Stimulated activated naive CD4-positive, alpha-beta T cell treated with Interleukin-2 at 50 U/mL for 16 hours (primary cell): ENCODE results near the gene VCAM1.
"Not testable (repeated sequence)": the region's sequence is repeated elsewhere in the genome, so short reads cannot be mapped to it uniquely, and the experiment has no call there.

Experiments
- DNase-seq: peaks from one replicate; lab custom pipeline; 2025; lab: John Stamatoyannopoulos, UW

Gene VCAM1

DNA sequence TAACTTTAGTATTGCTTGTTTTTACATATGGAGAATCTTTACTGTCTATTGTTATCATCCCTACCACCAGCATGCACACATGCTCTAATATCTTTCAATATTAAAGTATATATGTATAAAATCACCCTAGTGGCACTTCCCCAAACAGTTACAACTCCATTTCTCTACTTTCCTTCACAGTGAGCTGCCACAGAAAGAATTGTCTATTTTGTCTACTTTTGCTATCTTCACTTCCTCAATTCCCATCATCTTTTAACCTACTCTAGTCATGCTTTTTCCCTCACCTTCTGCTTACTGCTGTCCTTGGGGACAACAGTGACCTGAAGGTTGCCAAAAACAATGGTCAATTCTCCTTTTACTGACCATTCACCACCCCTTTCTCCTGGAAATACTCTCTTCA, 59.2 kb downstream of the VCAM1 start:
- no peak for DNase-seq

DNA sequence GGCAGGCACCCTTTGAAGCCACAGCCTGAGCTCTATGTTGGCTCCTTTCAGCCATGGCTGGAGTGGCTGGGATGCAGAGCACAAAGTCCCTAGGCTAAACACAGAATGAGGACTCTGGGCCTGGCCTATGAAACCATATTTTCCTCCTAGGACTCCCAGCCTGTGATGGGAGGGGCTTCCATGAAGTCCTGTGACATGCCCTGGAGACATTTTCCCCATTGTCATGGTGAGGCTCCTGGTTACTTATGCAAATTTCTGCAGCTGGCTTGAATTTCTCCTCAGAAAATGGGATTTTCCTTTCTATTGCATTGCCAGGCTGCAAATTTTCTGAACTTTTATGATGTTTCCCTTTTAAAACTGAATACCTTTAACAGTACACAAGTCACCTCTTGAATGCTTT, 61.3 kb downstream of the VCAM1 start:
- no peak for DNase-seq

DNA sequence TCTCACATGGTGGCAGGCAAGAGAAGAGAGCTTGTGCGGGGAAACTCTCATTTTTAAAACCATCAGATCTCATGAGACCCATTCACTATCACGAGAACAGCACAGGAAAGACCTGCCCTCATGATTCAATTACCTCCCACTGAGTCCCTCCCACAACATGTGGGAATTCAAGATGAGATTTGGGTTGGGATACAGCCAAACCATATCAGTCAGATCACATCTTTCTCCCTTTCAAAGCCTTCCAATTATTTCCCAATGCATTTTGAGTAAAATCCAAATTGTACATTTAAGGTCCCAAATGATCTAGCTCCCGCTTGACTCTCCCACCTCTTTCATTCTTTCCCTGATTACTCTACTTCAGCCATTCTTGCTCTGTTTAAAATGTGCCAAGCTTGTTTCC, 62.2 kb downstream of the VCAM1 start:
- not testable (repeated sequence) for DNase-seq

DNA sequence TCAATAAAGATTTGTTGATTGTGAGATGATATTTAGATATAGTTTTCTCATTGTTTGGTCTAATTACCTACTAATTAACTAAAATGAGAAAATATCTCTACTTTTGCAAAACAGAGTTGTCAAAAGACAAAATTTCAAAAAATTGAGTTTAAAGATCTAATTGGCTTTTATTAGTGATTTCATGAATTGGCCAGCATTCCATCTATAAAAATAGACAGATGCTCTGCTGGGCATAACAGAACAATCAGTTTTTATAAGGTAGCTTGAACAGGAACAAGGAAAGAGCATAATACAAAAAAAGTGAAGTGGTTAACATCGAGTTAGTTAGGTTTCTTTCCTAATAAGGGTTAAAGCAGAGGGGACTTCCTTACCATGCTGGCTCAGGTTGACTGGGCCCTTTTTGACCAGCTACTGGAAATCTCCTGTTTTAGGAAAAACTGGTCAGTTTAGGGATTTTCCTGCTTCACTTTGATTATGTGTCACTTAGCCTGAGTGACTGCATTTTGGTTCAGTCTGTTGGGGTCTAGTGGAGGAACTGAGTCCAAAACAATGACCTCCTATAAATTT, 63.0 kb downstream of the VCAM1 start:
- DNase-seq: no peak

DNA sequence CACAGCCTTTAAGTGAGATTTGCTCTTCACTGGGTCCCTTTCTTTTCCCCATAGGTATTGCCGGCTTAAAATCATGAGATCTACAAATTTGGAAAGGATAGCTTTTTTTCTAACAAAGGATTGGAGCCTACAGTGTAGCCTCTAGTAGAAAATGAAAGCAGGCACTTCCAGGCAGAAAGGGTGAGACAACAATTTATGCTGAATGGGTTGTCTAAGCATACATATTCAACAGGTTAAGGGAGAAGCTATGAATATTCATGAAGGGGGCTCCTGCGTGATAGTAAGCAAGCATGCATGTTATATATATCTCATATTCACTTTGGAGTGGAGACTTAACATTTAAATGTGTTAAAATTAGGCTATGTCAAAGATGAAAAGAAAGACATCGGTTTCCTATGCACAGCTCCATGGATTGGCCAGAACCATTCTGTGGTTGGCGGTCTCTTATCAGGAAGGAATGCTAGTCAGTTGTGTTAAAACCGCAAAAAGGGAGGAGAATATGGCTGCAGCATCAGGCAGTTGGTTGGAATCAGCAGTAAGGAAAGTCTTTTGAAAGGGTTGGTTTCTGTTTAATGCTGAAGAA, 66.0 kb downstream of the VCAM1 start:
- DNase-seq: no peak

DNA sequence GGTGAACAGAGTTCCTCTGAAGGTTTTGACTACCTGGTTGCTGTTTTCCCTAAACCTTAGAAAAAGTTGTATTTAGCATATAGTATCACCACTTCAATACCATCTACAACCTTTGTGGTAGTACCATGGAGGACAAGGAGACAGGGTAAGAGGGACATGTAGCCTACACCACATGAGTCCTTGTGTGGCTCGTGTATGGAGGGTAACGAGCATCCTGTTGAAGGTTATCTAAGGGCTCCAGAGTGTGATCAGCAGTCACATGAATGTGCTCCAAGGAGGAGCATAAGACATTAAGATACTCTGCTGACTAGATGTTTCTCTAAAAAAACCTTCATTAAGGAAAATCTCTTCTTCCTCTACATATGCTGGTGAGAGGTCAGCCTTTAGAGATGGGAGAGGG, 67.3 kb downstream of the VCAM1 start:
- no peak for DNase-seq
